Fibroblast of upper back skin (primary cell): ENCODE results near the gene FGF8.

ENCODE experiments used
- DNase-seq: peaks from one replicate; pipeline ENCODE4 v3.0.0-alpha.2; 2013

The FGF8 gene

GRCh38 chr10:101781984-101782810 lies 6.3 kb upstream of the FGF8 start:
- no peak for DNase-seq

- no peak for DNase-seq
These were observed 5.7 kb upstream of the FGF8 start for GRCh38 chr10:101781655-101781983.

DNA sequence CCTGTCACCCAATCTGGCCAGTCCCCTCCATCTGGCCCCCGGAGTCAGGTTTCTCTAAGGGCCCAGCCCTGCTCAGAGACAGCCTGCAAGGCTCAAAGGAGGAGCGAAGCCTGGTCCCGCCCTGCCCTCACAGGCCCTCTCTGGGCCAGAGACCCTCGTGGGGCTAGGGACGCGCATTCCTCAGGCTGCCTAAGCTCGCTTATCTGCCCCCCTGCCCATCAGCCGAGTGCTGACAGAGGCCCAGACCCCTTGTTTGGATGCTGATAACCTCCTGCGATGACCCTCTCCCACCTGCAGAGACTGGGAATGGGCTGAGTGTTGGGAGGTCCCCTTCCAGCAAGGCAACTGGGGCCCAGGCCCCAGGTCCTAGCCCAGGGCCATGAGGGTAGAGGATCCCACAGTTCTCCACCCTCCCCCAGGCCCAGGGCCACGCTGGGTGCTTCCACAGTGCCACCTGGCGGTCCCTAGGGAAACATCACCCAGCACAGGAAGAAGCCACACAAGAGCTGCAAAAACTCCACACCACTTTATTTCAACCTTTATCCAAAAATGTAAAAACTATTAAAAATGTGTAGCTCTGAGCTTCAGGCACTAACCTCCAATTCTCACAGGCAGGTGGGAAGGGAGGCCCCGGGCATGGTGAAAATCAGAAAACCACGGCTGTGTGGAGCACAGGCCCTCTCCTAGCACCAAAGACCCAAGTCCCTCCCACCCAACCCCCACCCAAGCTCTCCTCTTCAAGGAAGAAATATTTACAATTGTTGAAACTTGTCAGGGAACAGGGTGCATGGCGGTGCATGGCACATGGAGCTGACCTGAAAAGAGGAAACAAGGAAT lies 5.1 kb upstream of the FGF8 start:
- DNase-seq: peak; percentile 57

GRCh38 chr10:101780187-101780817 lies 4.4 kb upstream of the FGF8 start:
- no peak for DNase-seq

DNA sequence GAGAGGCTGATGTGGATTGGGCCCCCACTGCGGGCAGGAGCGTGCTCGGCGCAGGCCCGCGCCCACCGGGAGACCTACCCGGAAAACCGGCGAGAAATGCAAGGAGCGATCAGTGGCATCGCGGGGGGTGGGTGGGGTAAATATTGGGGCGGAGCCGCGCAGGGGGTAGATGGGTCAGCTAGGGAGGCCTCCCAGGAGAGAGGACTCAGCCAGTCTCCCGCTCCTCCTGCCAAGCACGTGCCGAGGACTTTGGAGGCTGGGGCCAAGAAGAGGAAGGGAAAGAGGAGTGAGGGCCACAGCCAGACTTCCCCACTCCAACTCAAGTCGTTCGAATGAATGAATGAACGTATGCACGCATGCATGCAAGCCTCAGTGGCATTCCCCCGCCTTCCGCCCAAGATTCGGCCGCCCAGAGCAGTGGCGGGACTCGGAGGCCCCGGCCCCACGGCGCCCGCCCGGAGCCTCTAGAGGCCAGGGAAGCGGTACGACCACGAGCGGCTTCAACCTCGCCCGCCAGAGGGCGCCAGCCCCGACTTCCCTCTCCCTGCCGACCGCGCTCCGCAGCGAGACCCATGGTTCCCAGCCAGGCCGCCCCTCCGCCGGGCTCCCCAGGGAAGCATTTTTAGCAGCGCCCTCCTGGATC lies 3.8 kb upstream of the FGF8 start:
- peak; percentile 52 for DNase-seq

GRCh38 chr10:101778781-101779543 lies 3.0 kb upstream of the FGF8 start:
- DNase-seq: peak; percentile 5

- no peak for DNase-seq
These were observed 2.4 kb upstream of the FGF8 start for GRCh38 chr10:101778151-101778780.

DNA sequence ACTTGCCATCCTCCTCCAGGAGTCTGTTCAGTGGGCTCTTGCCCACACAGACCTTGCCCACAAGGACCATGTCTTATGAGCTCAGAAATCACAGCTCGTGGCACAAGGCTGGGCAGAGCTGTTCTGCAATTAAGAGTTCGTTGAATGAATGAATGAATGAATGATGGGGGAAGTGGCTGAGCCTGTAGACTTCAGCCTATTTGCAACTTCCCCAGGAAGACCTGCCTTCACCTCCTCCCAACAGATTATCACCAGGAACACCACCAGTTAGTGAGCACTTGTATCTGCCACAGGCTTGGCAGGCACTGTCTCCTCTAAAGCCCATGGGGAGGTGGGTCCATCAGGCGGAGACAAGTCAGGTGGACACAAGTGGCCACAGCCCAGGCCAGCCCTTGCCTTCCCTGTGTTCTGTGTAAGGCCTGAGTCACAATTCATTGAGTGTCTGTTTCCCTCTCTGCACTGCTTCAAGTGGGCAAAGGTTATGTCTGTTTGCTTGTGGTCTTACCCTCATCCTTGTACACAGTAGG lies 1.8 kb upstream of the FGF8 start:
- DNase-seq: no peak

GRCh38 chr10:101776161-101776817 lies 375 bp upstream of the FGF8 start:
- DNase-seq: no peak

DNA sequence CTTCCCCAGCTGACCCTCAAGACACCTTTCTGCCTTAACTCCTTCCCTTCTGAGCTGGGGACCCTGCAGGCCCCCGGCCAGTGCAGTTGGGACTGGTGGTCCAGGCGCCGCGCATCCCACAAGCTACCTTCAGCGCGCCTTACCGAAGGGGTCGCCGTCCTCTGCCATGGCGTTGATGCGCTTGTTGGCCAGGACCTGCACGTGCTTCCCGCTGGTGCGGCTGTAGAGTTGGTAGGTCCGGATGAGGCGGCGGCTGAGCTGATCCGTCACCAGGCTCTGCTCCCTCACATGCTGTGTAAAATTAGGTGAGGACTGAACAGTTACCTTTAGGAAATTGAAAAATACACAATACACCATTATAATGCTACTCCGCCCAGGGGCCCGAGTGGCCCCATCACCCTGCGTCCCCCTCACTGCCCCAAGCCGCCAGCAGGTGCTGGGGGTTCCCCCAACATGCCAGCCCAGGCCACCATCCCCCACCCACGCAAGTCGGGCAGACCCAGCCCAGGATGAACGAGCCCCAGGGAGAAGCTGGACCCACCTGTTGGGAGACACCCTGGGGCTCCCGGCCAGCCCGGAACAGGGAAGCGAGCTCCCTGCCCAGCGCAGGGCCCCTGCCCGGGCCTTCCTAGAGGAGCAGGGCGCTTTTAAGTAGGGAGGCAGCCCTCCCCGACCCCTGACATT lies 1.2 kb downstream of the FGF8 start:
- DNase-seq: no peak

- DNase-seq: no peak
These were observed 1.9 kb downstream of the FGF8 start for GRCh38 chr10:101773923-101774588.

DNA sequence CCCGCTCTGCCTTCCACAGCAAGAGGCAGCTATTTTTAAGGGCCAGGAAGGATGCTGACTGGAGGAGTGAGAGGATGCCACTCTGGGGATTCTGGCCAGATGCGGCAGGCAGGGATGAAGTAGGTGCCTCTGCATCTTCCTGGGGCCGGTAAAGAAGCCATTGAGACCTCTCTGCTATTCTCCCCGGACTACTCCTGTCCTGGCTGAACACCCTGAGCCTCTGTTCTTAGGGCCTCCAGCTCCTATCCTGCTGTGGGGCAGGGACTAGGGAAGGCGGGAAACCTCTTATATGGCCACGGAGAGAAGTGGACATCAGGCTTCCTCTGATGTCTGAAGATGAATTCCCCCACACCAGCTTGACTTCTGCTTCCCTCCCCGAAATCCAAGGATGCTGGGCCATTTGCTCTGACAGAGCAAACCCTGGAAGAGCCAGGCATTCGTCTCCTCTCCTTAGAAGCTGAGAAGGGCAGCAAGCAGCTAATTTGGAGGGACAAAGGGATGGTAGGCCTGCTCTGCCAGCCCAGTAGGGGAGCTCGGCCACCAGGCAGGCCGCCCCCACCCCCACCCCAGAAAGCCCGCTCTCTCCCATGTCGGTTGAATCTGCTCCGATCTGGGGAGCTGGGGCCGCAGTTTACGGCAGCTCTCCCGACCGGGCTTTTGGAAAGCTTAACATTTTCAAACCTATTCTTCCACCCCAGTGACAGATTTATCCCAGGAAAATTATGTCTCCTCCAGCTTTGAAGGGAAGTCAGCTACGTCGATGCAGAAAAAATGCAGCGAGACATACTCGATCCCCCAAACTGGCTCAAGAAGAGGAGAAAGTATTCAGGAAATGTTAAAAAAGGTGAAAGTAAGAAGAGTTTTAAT lies 2.8 kb downstream of the FGF8 start:
- no peak for DNase-seq

- DNase-seq: no peak
These were observed 3.7 kb downstream of the FGF8 start for GRCh38 chr10:101772017-101772894.

GRCh38 chr10:101771380-101771779 lies 4.5 kb downstream of the FGF8 start:
- DNase-seq: no peak

DNA sequence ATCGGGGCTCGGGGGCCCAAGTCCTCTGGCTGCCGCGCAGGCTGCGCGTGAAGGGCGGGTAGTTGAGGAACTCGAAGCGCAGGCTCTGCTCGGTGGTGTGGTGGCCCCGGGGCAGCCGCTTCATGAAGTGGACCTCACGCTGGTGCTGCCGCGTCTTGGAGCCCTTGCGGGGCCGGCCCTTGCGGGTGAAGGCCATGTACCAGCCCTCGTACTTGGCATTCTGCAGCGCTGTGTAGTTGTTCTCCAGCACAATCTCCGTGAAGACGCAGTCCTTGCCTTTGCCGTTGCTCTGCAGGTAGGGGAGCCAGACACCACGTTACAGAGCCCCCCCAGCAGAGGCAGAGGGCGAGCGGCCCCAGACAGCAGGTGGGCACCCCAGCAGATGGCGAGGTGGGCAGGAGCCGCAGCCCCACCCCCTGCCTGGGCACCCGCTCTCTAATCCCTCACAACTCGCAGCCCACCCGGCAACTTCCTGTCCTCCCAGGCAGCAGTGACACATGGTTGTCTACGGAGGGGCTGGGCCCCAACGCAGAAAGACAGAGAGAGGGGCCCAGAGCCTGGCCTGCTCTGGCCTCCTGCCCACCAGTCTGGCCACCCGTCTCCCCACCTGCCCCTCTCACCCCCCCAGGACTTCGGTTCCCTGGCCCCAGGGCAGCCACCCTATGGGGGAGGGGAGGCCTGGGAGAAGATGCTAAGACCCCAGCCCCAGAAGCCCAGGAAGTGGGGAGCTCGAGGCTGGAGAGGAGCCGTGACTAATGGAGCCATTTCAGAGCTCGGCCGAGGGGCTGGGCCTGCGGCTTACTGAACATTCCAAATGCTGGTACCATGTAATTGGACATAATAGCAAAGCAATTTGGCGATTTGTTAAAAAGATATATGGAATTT lies 5.3 kb downstream of the FGF8 start:
- no peak for DNase-seq

DNA sequence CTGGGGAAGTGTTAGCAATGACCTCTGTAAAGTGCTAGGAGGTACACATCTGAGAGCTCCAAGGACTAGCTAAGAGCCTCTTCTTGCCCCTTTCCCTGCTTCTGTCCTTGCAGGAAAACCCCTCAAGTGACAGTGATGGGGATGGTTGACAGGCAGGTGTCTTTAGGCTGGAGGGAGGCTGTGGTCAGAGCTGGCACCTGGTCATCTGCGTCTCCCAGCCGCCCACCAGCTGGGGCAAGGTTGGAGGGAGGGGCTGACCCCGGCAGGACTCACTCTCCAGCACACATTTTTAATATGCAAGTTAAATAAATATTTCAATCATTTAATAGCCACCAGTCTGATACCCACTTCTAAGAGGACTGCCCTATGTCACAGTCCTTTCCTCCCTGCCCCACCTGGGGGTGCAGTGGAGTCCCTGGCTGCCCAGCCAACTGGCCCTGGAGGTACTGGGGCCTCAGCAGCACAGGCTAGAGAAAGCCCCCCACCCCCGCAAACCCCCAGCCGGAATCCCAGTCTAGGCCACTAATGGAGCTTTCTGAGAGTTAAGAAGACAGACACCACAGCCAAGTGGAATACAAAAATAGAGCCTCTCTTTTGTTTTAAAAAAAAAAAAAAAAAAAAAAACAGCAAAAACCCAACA lies 6.3 kb downstream of the FGF8 start:
- DNase-seq: no peak
